ENCODE results near the gene EXOC6.

- no peak for TF ChIP-seq RAD51 (IDR thresholded peaks at IDR 0.05)
- TF ChIP-seq CREB1 (IDR thresholded peaks at IDR 0.05; ENCODE audit: low read depth): no peak
- no peak for TF ChIP-seq CTCF (IDR thresholded peaks at IDR 0.05 in 2 of 3, conservative IDR thresholded peaks at IDR 0.05 in 1 of 3; ENCODE audit: control insufficient read depth in 2 of 3, extremely low read depth in 1 of 3, insufficient read depth in 1 of 3, low read depth in 3 of 3, low read length in 3 of 3)
- no peak for TF ChIP-seq SKIL (IDR thresholded peaks at IDR 0.05; ENCODE audit: low read depth, poor library complexity, severe bottlenecking)
- TF ChIP-seq JUNB (IDR thresholded peaks at IDR 0.05): no peak
- no peak for TF ChIP-seq RAD21 (IDR thresholded peaks at IDR 0.05; ENCODE audit: insufficient read depth, low read depth, low read length)
- no peak for TF ChIP-seq STAT1 (conservative IDR thresholded peaks at IDR 0.05)
- no peak for TF ChIP-seq CBX5 (IDR thresholded peaks at IDR 0.05; ENCODE audit: low read depth)
- TF ChIP-seq POLR2AphosphoS5 (IDR thresholded peaks at IDR 0.05; ENCODE audit: low read length): no peak
- TF ChIP-seq SRF (IDR thresholded peaks at IDR 0.05; ENCODE audit: low read depth in 2 of 2, low read length in 2 of 2): no peak
- no peak for TF ChIP-seq POLR2A (IDR thresholded peaks at IDR 0.05; ENCODE audit: low read depth, low read length)
- TF ChIP-seq NFIC (IDR thresholded peaks at IDR 0.05; ENCODE audit: low read depth, low read length): no peak
- TF ChIP-seq GABPA (IDR thresholded peaks at IDR 0.05; ENCODE audit: low read depth): no peak
- no peak for TF ChIP-seq PBX3 (IDR thresholded peaks at IDR 0.05; ENCODE audit: insufficient replicate concordance, low read depth, low read length)
Observed at GRCh38 chr10:92799568-92799967, 48.8 kb upstream of the EXOC6 start.
